ENCODE results near the gene PEX7.

- TF ChIP-seq CTCF (IDR thresholded peaks at IDR 0.05 in 2 of 3, conservative IDR thresholded peaks at IDR 0.05 in 1 of 3; ENCODE audit: borderline replicate concordance in 1 of 3, insufficient read depth in 1 of 3, low read depth in 2 of 3, low read length in 2 of 3): no peak
- TF ChIP-seq POLR2A (IDR thresholded peaks at IDR 0.05; ENCODE audit: borderline replicate concordance, extremely low read depth, insufficient read depth, insufficient read length): no peak
- TF ChIP-seq JUND (IDR thresholded peaks at IDR 0.05): no peak
- no peak for TF ChIP-seq TCF7L2 (IDR thresholded peaks at IDR 0.05; ENCODE audit: borderline replicate concordance, extremely low read depth, insufficient read depth, insufficient read length)
- no peak for TF ChIP-seq SP1 (IDR thresholded peaks at IDR 0.05; ENCODE audit: low read depth)
- no peak for TF ChIP-seq MAX (IDR thresholded peaks at IDR 0.05)
- no peak for TF ChIP-seq POLR2AphosphoS5 (IDR thresholded peaks at IDR 0.05; ENCODE audit: low read depth, low read length)
- TF ChIP-seq EZH2 (IDR thresholded peaks at IDR 0.05): no peak
- no peak for TF ChIP-seq CEBPB (IDR thresholded peaks at IDR 0.05; ENCODE audit: low read depth)
- no peak for TF ChIP-seq ATF3 (IDR thresholded peaks at IDR 0.05)
- no peak for TF ChIP-seq SIN3A (IDR thresholded peaks at IDR 0.05; ENCODE audit: low read depth)
Measured at GRCh38 chr6:136786658-136787057, 35.7 kb upstream of the PEX7 start.

All from HCT116 (cell line).